Islet precursor cell (in vitro differentiated cells): ENCODE data around the gene ANKS6.

Source experiments
- DNase-seq: peaks from one replicate; pipeline ENCODE4 v3.0.0-alpha.2; 2018

ANKS6 gene

DNA sequence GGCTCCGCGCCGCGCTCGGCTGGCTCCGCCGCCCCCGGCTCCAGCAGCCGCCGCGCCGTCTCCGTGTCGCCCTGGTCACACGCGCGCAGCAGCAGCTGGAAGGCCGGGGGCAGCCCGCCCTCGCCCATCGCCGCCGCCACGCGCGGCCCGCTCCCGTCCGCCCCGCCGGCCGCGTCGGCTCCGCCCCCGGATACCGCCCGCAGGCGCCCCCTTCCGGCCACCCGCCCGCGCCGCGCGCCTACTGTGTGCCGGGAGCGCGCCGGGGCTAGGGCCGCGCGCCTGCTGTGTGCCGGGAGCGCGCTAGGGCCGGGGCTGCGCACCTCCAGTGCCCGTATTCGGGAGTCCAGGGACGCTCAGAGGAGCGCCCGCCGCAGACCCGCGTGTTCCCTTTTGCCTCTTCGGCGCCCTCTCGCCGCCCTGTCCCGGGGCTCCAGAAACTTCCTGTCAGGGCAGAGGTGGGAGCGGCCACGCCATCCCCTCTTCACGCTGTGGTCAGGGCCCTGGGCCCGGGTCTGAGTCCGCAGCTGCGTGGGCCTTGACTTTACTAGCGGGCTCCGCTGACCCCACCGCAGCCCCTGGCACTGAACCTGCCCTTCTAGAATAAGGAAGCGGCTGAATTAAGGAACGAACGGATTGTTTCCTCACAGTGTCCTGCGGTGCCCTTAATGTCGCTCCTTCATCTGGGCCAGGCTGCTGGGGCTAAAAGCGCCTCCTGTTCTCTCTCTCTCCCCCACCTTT lies at the start of gene ANKS6:
Gene ANKS6, minus strand, starts transcription at position 192 of the 738 bp plus-strand sequence. Its CDS starts 64 bp downstream, at position 128.
- DNase-seq: peak; percentile 86

DNA sequence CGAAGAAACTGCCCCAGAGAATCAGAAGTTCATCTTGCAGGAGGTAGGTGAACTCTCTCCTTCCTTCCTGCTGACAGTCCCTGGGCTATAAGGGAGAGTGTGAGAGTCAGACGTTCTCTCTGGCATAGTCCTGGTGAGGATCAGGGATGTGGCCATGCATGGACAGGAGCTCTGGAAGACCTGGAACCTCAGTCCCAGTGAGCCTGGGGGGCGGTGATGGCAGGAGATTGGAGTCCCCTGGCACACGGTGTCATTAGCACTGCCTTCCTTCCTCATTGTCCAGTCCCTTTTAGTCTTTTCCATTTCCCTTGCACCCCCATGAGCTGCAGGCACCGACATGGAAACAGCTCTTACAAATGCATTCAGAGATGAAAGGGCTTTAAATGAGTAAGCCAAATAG lies 49.7 kb upstream of the ANKS6 start:
- no peak for DNase-seq

DNA sequence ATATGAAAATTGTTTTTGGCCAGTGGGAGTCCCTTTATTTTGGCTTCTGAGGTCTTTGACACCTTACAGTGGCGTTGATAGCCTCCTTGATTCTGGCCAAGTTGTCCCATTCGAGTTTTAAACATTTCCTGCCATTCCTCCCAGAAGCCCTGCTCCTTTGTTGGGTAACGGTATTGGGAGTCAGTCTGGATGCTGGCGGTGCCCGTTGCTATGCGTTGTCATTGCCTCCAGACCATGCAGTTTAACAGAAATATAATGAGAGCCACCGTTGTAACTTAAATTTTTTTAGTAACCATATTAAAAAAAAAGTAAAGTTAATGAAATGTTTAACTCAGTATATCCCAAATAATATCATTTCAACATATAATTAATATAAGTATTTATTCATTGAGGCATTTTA lies 46.2 kb upstream of the ANKS6 start:
- DNase-seq: no peak

DNA sequence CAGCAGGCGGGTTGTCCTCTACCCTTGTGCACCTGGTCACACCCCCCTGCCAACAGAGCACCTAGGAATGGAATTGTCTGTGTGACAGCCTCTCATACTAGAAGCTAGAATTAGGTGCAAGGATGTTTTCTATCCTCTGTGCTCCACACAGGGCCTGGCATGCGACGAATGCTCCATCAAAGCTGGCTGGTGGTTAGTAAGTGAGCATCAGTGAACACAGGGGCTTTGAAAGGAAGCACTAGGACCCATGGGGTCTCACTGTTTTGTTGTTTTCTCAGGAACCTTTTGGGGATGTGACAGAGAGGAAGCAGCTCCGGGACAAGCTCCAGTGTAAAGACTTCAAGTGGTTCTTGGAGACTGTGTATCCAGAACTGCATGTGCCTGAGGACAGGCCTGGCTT lies 43.4 kb upstream of the ANKS6 start:
- no peak for DNase-seq

DNA sequence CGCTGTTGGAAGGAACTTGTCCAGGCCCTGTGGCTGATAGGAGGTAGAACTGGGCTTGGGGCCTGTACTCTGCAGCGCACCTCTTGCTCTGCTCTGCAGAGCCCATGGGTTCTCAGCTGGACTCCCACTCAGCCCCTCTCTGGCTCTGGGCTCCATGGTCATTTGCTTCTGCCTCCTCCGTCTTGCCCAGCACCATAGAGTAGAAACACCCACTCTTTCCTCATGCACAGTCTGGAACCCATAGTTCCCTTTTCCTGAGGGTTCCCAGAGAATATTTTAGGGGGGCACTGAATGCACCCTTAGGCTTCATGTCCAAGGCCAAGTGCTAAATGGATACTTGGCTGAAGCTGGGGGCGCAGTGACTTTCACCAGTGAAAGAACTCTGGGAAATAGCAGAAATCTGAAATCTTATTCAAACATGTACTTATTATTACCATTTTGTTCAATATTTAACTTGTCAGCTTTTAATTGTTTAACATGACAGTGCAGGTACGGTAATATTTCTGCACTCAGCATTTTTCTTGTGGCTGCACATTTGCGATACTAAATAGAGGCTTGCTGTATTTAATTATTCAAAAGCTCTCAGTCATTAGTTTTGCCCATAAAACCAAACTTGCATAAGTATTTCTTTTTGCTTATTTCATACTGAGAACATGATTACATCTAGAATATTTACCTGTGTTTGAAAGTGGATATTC lies 42.7 kb upstream of the ANKS6 start:
- DNase-seq: no peak

DNA sequence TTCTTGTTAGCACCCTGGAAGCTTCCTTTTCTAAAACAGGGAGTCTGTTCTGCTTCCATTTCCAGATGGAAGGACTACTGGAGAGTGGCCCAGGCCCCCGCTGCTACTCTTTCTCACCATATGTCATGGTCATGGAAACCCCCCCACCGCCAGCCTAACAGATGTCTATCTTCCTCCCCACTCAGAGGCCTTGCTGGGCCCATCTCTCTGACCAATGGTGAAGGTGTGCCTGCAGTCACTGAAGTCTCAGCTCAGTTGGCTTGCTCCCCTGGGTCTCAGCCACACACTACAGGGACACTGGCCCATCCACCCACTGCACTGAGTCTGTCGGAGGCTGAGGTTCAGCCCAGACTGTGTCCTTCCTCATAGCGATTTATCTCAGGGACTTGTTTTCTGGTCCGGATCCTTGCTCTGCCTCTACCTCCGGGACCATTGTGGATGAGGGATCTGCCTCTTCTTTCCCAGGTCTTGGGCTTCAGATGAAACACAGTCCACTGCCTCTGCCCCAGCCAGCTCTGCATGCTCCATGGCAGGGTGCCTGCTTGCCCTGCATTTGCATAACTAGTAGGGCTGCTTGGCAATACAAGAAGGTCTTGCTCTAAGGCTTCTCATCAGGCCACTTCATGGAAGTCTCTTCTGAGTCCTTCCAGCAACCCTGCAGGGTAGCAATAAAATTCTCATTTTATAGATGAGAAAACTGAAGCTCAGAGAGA lies 42.0 kb upstream of the ANKS6 start:
- no peak for DNase-seq

DNA sequence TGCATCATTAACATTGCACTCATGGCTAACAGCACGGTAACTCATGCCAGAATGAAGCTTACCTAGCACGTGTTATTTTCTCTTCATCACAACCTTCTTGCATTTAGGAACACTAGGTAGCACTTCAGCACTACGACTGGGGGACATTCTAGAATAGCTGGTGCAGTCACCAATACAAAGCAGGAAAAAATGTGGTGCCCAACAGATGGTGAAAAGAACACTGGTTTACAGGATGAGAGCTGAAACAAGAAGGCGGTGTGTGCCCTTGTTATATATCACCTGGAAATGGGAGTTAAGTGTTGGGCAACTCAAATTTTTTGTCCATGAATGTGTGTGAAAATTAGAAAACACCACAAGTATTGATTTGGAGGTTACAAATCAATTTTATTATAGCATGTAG lies 41.2 kb upstream of the ANKS6 start:
- no peak for DNase-seq

DNA sequence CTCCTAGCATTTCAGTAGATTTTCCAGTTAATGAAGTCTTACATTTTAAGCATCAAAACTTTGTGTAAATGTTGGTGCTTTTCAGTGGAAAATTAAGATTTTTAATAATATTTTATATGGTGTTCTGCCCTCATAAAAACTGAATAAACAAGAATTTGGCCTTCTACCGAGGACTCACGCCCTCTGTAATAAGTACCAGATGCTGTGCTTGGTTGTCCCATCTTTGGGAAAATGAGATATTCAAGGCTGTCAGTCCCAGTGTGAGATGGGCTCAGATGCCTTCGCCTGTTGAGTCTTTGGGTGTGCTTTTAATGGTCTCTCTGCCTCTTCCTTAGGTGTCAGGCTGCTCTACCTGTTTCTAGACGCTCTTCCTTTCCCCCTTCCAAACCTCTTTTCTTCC lies 39.9 kb upstream of the ANKS6 start:
- no peak for DNase-seq

DNA sequence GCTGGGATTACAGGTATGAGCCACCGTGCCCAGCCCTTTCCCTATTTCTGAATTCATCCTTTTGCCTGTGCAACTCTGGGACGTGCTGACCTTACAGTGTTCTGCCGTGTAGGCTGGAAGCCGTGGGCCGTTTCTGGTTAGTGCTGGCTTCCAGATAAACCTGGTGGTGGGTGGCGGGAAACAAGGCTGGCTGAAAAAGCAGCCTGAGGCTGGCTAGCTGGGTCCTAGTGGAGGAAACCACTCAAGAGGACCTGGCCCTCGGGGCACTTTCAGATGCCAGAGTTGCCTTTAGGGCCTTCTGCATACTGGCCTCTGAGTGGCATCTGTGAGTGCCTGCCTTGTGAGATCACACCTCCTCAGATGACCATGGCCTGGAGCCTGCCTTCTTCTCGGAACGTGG lies 38.0 kb upstream of the ANKS6 start:
- peak; percentile 74 for DNase-seq

DNA sequence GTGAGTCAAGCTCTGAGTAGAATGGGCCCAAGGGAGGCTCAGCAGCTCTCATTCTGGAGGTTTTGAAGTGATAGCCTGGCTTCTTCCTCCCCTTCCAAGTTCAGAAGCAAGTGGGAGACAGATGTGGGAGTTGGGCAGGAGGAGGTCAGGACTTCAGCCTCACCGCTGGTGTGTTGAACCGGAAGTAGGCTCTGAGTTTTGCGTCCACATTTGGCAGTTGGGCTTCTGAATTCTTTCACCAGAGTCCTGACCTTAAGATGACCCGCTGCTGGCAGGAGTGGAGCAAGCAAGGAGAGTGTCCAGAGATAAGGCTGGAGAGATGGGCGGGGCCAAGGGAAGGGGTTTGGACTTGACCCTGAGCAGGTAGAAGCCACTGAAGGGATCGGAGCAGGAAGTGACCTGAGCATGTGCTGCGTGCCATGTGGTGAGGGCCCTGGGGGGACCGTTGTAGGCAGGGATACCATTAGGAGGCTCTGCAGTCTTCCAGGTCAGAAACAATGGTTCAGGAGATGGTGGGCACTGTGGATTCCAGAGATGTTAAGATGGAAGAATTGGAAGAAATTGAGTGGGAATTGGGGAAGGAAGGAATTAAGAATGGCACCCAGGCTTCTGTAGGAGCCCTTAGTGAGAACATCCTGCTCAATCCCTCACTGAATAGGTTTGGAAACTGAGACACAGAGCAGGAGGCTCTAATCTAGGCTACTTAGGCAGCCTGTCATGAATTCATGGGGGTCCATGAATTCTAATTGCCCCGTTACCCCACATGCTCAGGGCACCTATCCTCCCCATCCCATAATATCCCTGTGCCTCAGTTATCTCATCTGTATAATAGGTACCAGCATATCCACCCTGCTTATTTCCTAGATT lies 37.0 kb upstream of the ANKS6 start:
- no peak for DNase-seq

DNA sequence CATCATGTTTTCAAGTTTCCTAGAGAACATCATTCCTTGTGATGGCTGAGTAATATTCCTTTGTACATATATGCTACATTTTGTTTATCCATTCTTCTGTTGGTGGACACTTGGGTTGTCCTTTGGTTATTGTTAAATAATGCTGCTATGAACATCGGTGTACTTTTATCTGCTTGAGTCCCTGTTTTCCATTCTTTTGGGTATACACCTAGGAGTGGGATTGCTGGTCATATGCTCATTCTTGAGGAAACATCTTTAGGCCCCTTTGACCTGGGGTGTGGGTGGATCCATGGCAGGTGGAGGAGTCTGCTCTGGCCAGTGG lies 36.4 kb upstream of the ANKS6 start:
- no peak for DNase-seq

DNA sequence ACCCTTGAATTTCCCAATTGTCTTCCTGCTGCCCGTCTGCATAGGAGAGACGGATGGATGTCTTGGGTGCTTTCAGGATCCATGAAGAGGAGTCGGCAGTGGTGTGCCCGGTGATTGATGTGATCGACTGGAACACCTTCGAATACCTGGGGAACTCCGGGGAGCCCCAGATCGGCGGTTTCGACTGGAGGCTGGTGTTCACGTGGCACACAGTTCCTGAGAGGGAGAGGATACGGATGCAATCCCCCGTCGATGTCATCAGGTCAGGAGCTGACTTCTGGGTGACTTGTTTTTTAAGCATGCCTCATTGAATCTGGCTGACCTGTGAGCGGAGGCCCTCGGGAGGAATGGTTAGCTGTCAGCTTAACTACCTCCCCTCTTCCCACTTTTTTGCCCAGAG lies 35.3 kb upstream of the ANKS6 start:
- DNase-seq: no peak

DNA sequence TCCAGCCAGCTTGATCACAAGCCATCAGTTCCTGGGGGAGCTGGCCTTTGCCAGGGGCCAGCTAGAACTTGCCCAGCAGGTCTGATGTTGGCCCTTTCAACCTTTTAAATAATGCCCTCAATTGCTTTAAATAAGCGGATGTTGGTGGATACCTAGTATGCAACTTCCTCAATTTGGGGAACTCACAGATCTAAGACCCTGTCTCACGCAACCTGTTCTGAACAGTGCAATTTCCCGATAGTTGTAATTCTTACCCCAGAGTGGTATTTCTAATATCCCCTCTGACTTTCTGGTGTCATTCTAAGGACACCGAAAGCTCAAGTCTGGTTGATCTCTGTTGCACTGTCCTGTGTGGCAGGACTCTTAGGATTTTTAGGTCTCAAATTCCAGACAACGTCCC lies 34.2 kb upstream of the ANKS6 start:
- no peak for DNase-seq

DNA sequence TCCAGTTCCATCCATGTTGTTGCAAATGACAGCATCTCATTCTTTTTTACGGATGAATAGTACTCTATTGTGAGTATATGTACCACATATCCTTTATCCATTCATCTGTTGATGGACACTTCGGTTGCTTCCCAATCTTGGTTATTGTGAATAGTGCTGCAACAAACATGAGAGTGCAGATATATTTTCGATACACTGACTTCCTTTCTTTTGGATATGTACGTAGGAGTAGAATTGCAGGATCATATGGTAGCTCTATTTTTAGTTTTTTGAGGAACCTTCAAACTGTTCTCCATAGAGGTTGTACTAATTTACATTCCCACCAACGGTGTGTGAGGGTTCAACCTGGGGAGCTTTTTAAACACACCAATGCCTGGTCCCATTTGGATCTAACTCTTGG lies 33.4 kb upstream of the ANKS6 start:
- DNase-seq: no peak

DNA sequence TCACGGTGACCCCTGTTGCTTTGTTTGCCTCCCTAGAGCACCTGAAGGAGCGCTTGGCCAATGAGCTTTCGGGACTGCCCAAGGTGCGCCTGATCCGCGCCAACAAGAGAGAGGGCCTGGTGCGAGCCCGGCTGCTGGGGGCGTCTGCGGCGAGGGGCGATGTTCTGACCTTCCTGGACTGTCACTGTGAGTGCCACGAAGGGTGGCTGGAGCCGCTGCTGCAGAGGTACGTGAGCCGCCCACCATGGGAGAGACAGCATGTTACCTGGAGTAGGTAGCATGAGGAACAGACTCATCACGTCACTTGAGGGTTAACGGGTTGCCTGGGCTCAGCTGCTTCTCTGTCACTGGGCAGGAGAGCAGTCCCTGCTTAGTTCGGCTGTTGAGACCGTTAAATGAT lies 30.4 kb upstream of the ANKS6 start:
- no peak for DNase-seq

DNA sequence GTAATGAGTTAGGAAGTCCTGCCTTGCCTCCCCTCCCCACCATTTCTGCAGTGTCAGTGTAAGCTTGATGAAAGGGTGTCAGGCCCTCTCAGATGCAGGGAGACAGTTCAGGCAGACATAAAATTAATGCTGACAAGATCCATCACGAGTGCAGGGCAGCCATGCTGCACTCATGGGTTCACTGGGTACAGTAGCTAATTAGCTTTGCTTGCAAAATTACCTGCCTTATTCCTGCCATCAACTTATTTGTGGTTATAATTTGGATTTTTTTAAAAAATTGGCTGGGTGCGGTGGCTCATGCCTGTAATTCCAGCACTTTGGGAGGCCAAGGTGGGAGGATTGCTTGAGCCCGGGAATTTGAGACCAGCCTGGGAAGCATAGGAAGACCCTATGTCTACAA lies 29.1 kb upstream of the ANKS6 start:
- no peak for DNase-seq

DNA sequence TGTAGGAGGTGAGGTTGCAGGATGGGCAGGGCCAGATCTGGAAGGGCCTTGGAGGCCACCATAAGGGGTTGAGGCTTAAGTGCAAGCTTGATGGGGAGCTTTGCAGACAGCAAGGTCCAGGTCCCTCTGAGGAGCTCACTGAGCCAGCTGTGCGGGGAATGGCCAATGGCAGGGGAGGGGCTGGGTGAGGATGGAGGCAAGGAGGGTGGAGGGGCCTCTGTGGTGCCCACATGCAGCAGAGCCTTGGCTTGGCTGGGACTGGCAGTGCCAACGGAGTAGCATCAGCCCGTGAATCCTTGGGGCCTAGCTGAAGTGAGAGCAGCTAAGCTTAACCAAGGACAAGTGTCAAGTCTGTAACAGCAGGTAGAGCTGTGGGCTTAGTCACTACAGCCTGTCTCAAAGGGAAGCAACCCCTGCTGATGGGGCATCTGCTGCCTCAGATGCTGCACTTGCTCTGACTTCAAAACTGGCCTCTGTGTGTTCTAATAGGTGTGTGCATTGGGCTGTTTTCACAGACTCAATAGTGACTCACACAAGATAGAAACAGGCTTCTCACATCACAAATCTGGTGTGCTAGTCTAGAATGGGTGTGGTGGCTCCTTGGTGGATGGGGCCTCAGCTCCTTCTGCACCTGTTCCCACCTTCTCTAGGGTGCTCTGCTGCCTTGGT lies 27.4 kb upstream of the ANKS6 start:
- DNase-seq: no peak

DNA sequence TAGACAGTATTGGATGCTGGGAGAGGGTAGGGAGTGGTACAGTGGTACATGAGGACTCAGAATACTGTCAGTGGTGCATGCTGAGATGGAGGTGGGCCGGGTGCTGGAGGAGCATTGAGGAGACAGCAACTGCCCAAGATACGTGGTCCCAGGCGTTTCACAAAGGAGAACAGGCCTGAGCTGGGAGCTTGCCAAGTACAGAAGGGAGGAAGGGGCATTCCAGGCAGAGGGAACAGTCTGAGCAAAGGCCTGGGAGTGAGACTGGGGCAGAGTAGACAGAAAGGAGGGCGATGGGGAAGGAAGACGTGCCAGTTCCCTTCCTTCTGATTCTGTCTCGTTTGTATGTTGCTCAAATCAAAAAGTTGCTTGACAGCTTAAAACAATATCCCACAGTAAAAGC lies 26.3 kb upstream of the ANKS6 start:
- DNase-seq: no peak

DNA sequence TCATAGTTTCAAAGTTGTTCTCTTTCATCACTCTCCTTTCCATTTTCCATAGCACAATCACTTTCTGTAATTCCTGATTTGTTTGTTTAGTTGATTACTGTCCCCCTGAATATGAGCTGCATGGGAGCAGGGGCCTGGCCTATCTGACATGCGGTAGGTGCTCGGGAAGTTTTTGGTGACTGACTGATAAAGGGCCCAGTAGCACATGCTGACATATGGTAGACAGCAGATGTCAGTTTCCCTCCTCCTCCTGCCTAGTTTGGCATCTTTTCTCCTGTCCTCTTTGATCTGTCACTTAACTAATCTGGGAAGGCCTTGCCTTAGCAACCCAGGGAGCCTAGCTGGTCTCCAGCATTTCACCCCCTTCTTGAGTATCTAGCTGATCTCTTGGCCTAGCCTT lies 25.5 kb upstream of the ANKS6 start:
- no peak for DNase-seq

DNA sequence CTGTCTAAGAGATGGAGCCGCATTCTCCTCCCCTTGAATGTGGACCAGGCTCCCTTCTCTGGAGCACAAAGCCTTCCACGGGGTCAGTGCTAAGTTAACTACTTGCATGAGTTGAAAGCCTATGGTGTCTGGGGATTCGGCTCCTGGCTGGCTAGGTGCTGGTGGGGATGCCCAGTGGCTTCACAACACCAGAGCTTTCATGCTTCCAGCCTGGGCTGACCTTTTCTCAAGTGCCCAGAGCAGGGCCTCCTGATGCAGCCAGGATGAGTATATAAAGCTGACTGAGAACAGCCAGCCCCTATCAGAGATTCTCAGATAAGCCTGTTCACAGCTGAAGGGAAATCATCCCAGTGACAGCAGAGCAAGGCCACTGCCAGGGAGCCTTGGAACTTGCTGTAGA lies 22.9 kb upstream of the ANKS6 start:
- DNase-seq: no peak

DNA sequence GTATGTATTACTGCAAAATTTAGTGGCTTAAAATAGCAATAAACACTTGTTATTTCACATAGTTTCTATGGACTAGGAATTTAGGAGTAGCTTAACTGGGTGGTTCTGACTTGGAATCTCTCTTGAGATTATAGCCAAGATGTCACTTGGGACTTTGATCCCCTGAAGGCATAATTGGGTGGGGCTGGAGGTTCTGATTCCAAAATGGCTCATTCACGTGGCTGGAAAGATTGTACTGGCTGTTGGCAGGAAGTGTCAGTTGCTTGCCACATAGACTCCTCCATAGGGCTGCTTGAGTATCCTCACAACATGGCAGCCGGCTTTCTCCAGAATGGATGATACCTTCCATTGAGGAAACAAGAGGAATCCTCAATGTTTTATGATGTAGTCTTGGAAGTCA lies 22.4 kb upstream of the ANKS6 start:
- DNase-seq: no peak

DNA sequence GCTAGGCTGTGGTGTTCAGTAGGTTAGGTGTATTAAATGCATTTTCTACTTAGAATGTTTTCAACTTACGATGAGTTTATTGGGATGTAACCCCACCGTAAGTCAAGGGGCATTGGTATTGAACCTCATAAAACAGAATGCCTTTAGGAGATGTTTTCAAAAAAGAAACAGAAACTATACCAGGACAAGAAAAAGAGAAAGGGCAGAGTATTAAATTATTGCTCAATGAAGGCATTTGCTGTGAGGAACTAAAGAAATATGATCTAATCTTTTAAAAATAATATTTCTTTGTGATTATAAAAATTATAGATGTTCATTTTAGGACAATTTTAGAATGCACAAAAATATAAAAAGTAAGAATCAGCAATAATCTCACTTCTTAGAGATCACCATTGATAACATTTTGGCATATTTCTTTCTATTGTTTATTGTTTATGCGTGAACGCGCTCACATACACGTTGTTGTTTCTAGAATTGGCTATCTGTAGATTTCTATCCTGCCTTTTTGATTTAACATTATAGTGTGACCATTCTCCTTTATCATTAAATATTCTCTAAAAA lies 19.1 kb upstream of the ANKS6 start:
- DNase-seq: no peak
